ENCODE measurements around the gene C1QL3. TPM values are rescaled to one million over a fixed set of nuclear protein-coding genes. Genes with fewer than 3 reads are reported as not detected.
A peak's percentile ranks its signal among the peaks of the same experiment; 100 is the strongest.

C1QL3 gene
- polyA plus RNA-seq, 3 donors: 0.30 TPM; not detected in 2

GRCh38 chr10:16483241-16483917 is 38.3 kb downstream of the C1QL3 start:
- Mint-ChIP-seq H3K4me3 (no peak overlapping the region), H3K9me3 (no peaks in the 10 kb centered on the region), H3K36me3 (peaks cover 13 to 29% of the 10 kb centered on the region in 2 donors), H3K27ac (peak overlapping the region in 2 of 7 donors; percentile 2 to 24), H3K27me3 (ENCODE audit: low read depth in 3 of 3) (peaks cover 0 to 1% (median 0%) of the 10 kb centered on the region in 3 donors), H3K4me1 (no peaks in the 10 kb centered on the region)
- Histone ChIP-seq H2AFZ (ENCODE audit: insufficient read depth, low read depth, low read length, poor library complexity, severe bottlenecking) (no peak overlapping the region), H3K4me1 (ENCODE audit: control insufficient read depth in 1 of 2, insufficient read depth in 2 of 2, low read length in 2 of 2) (no peaks in the 10 kb centered on the region), H3K9me3 (replicated peaks in 1 of 2; ENCODE audit: control insufficient read depth in 1 of 2, insufficient read depth in 1 of 2, low read length in 2 of 2) (no peaks in the 10 kb centered on the region), H3K4me3 (replicated peaks in 1 of 3; ENCODE audit: low read depth in 2 of 3, low read length in 3 of 3) (no peak overlapping the region), H3K9ac (ENCODE audit: insufficient read depth, low read length, poor library complexity, severe bottlenecking) (no peak overlapping the region), H4K20me1 (ENCODE audit: insufficient read depth, low read length) (no peaks in the 10 kb centered on the region), H3K4me2 (replicated peaks; ENCODE audit: extremely low read depth, low read length, poor library complexity, severe bottlenecking) (no peak overlapping the region), H3K79me2 (ENCODE audit: insufficient read depth, low read length) (no peaks in the 10 kb centered on the region), H3K36me3 (replicated peaks in 1 of 2; ENCODE audit: control insufficient read depth in 1 of 2, insufficient read depth in 2 of 2, low read length in 2 of 2) (peaks cover 15 to 25% of the 10 kb centered on the region in 2 donors), H3K27ac (ENCODE audit: low read depth in 1 of 2, low read length in 2 of 2) (no peak overlapping the region), H3K27me3 (ENCODE audit: control insufficient read depth in 2 of 2, insufficient read depth in 2 of 2, low read length in 2 of 2) (no peaks in the 10 kb centered on the region)
- no peak for TF ChIP-seq CTCF (IDR thresholded peaks at IDR 0.05)
- WGBS (ENCODE audit: insufficient coverage): 93% methylated on average over 4 of the region's 11 CpGs
- no peak for DNase-seq
- intact Hi-C loops (cut with micrococcal nuclease): no loop called here

DNA sequence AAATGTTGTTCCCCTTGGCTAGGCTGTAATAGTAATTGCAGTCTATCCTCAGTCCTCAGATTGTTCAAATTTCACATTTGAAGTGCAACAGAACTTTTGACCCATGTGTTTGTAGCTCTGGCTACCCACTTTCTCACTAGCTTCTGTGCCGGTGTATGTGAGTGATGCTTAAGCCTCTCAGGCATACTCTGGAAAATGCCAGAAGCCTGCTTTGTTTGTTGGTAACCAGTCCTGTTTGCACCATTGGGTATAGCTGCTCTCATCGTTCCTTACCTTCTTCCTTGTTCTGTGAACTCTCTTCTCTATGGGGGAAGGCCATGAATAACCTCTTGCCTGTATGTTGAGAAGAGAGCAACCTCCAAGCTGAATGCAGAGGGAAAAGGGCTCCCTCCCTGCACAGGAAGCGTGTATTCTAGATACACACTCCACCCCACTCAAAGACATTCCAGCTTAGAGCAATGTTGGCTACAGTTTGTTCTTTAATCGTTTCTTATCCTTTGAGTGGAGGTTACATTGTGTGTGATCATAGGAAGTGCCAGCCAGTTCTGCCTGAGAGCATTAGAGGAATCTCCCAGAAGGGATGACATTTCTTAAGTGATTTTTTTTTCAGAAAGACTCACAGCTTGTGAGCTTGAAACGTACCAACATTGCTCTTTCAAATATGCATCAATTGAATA is 40.5 kb downstream of the C1QL3 start:
- Histone ChIP-seq H2AFZ (ENCODE audit: insufficient read depth, low read depth, low read length, poor library complexity, severe bottlenecking) (no peak overlapping the region), H3K36me3 (replicated peaks in 1 of 2; ENCODE audit: control insufficient read depth in 1 of 2, insufficient read depth in 2 of 2, low read length in 2 of 2) (peaks cover 0 to 7% of the 10 kb centered on the region in 2 donors), H3K9me3 (replicated peaks in 1 of 2; ENCODE audit: control insufficient read depth in 1 of 2, insufficient read depth in 1 of 2, low read length in 2 of 2) (no peaks in the 10 kb centered on the region), H3K27me3 (ENCODE audit: control insufficient read depth in 2 of 2, insufficient read depth in 2 of 2, low read length in 2 of 2) (no peaks in the 10 kb centered on the region), H3K4me2 (replicated peaks; ENCODE audit: extremely low read depth, low read length, poor library complexity, severe bottlenecking) (no peak overlapping the region), H3K9ac (ENCODE audit: insufficient read depth, low read length, poor library complexity, severe bottlenecking) (no peak overlapping the region), H3K4me3 (replicated peaks in 1 of 3; ENCODE audit: low read depth in 2 of 3, low read length in 3 of 3) (no peak overlapping the region), H4K20me1 (ENCODE audit: insufficient read depth, low read length) (no peaks in the 10 kb centered on the region), H3K79me2 (ENCODE audit: insufficient read depth, low read length) (no peaks in the 10 kb centered on the region), H3K4me1 (ENCODE audit: control insufficient read depth in 1 of 2, insufficient read depth in 2 of 2, low read length in 2 of 2) (no peaks in the 10 kb centered on the region), H3K27ac (ENCODE audit: low read depth in 1 of 2, low read length in 2 of 2) (no peak overlapping the region)
- peaks cover 7 to 15% of the 10 kb centered on the region in 2 donors for H3K36me3 Mint-ChIP-seq
- no peaks in the 10 kb centered on the region for H3K9me3 Mint-ChIP-seq
- H3K27ac Mint-ChIP-seq: no peak overlapping the region
- no peak for DNase-seq
- no peaks in the 10 kb centered on the region for H3K4me1 Mint-ChIP-seq
- intact Hi-C loops (cut with micrococcal nuclease): no loop called here
- no CpG with 5 or more reads among the region's 5 CpGs for WGBS (ENCODE audit: insufficient coverage)
- peaks cover 0 to 1% (median 0%) of the 10 kb centered on the region in 3 donors for H3K27me3 Mint-ChIP-seq (ENCODE audit: low read depth in 3 of 3)
- no peak for TF ChIP-seq CTCF (IDR thresholded peaks at IDR 0.05)
- no peak overlapping the region for H3K4me3 Mint-ChIP-seq
